WTC11 (cell line): ENCODE data around the gene ROMO1. TPM values are rescaled to one million over a fixed set of nuclear protein-coding genes. Genes with fewer than 3 reads are reported as not detected.

Source experiments
- ATAC-seq: fragments of 200-7000 bp; cut with Tn5 transposase; 2 replicates; pipeline ENCODE4 v1.10.0; 2021; ENCODE audit warnings: mild to moderate bottlenecking, moderate library complexity
- CTCF ChIA-PET: fragments of 300-600 bp; sonication (Branson Sonifier 250); formaldehyde crosslinking; loops from one replicate; lab custom pipeline; 2021; ENCODE audit warnings: antibody characterized with exemption; lab: Charles Lee
- POLR2A ChIA-PET: fragments of 350-600 bp; sonication (Branson Sonifier 250); formaldehyde crosslinking; loops from one replicate; lab custom pipeline; 2021; ENCODE audit warnings: antibody characterized with exemption; lab: Charles Lee
- DNase-seq: peaks from one replicate; pipeline ENCODE4 v3.0.0; 2021; ENCODE audit warnings: low spot score
- H3K27ac Mint-ChIP-seq: 2 replicates; pipeline ENCODE4 v1.8.0; 2021; ENCODE audit warnings: mixed read lengths
- H3K27me3 Mint-ChIP-seq: 2 replicates; pipeline ENCODE4 v1.8.0; 2021; ENCODE audit warnings: low read depth, mild to moderate bottlenecking, moderate library complexity, mixed read lengths
- H3K36me3 Mint-ChIP-seq: 2 replicates; pipeline ENCODE4 v1.8.0; 2021; ENCODE audit warnings: mixed read lengths
- H3K4me1 Mint-ChIP-seq: 2 replicates; pipeline ENCODE4 v1.8.0; 2022; ENCODE audit warnings: mixed read lengths
- H3K4me3 Mint-ChIP-seq: 2 replicates; pipeline ENCODE4 v1.8.0; 2021; ENCODE audit warnings: mild to moderate bottlenecking, moderate library complexity, mixed read lengths
- H3K9me3 Mint-ChIP-seq: 2 replicates; pipeline ENCODE4 v1.8.0; 2021; ENCODE audit warnings: mixed read lengths
- AR ChIP-seq: fragments of 250-450 bp; sonication (Bioruptor Pico); IDR thresholded peaks from 2 replicates; pipeline ENCODE4 v1.9.0; 2021; ENCODE audit warnings: mild to moderate bottlenecking
- E2F5 ChIP-seq: sonication (generic); formaldehyde crosslinking; IDR thresholded peaks from 2 replicates; pipeline ENCODE4 v1.8.1; 2022; ENCODE audit warnings: mild to moderate bottlenecking, moderate library complexity, missing genetic modification reagents
- ETV6 ChIP-seq: sonication (generic); formaldehyde crosslinking; IDR thresholded peaks from 2 replicates; pipeline ENCODE4 v1.8.1; 2022; ENCODE audit warnings: mild to moderate bottlenecking, missing genetic modification reagents
- IRF2 ChIP-seq: sonication (generic); formaldehyde crosslinking; IDR thresholded peaks from 2 replicates; pipeline ENCODE4 v1.8.0; 2022; ENCODE audit warnings: low read depth, missing genetic modification reagents, borderline replicate concordance
- MXD4 ChIP-seq: fragments of 250-450 bp; sonication (Bioruptor Pico); IDR thresholded peaks from 2 replicates; pipeline ENCODE4 v1.8.0; 2021; ENCODE audit warnings: mild to moderate bottlenecking, moderate library complexity, borderline replicate concordance
- NFYB ChIP-seq: sonication (generic); formaldehyde crosslinking; conservative IDR thresholded peaks from 2 replicates; pipeline ENCODE4 v1.8.0; 2022; ENCODE audit warnings: low read depth, missing genetic modification reagents
- OVOL2 ChIP-seq: fragments of 250-450 bp; sonication (Bioruptor Pico); IDR thresholded peaks from 2 replicates; pipeline ENCODE4 v1.9.0; 2021; ENCODE audit warnings: mild to moderate bottlenecking, borderline replicate concordance
- PREB ChIP-seq: sonication (generic); formaldehyde crosslinking; IDR thresholded peaks from 2 replicates; pipeline ENCODE4 v1.8.1; 2022; ENCODE audit warnings: mild to moderate bottlenecking, missing genetic modification reagents, moderate library complexity, borderline replicate concordance
- SMAD3 ChIP-seq: sonication (generic); formaldehyde crosslinking; IDR thresholded peaks from 2 replicates; pipeline ENCODE4 v1.8.0; 2022; ENCODE audit warnings: missing genetic modification reagents, mild to moderate bottlenecking, borderline replicate concordance
- SP1 ChIP-seq: sonication (generic); formaldehyde crosslinking; conservative IDR thresholded peaks from 2 replicates; pipeline ENCODE4 v1.8.1; 2022; ENCODE audit warnings: missing genetic modification reagents
- TEAD1 ChIP-seq: sonication (generic); formaldehyde crosslinking; IDR thresholded peaks from 2 replicates; pipeline ENCODE4 v1.8.0; 2022; ENCODE audit warnings: mild to moderate bottlenecking, missing genetic modification reagents
- TEAD4 ChIP-seq: sonication (generic); formaldehyde crosslinking; IDR thresholded peaks from 2 replicates; pipeline ENCODE4 v1.8.0; 2022; ENCODE audit warnings: mild to moderate bottlenecking, missing genetic modification reagents
- ZBTB43 ChIP-seq: sonication (generic); formaldehyde crosslinking; IDR thresholded peaks from 2 replicates; pipeline ENCODE4 v1.8.1; 2023; ENCODE audit warnings: mild to moderate bottlenecking, missing genetic modification reagents
- ZMAT4 ChIP-seq: fragments of 250-450 bp; sonication (Bioruptor Pico); IDR thresholded peaks from 2 replicates; pipeline ENCODE4 v1.9.0; 2021; ENCODE audit warnings: mild to moderate bottlenecking
- ZNF281 ChIP-seq: sonication (generic); formaldehyde crosslinking; IDR thresholded peaks from 2 replicates; pipeline ENCODE4 v1.8.0; 2023; ENCODE audit warnings: mild to moderate bottlenecking, missing genetic modification reagents
- ZNF512 ChIP-seq: sonication (generic); formaldehyde crosslinking; IDR thresholded peaks from 2 replicates; pipeline ENCODE4 v1.8.1; 2022; ENCODE audit warnings: missing genetic modification reagents, borderline replicate concordance
- total RNA-seq: library from RNA; stranded (reverse); gene quantifications from 3 replicates; pipeline ENCODE4 v1.2.3, GENCODE V29; 2021

The ROMO1 gene
- total RNA-seq, 1 experiment from 2014 or later = 213 TPM

GRCh38 chr20:35697696-35698297 is 1.4 kb upstream of the ROMO1 start:
- peaks cover 16% of the 10 kb centered on the region for H3K36me3 Mint-ChIP-seq
- no peak for DNase-seq
- peak overlapping the region; percentile 93 for H3K4me3 Mint-ChIP-seq
- H3K27me3 Mint-ChIP-seq = no peaks in the 10 kb centered on the region
- POLR2A ChIA-PET = no interaction called here
- CTCF ChIA-PET = no interaction called here
- TF ChIP-seq PREB = no peak
- TF ChIP-seq ZNF281 (CRISPR knock-in tag) = no peak
- TF ChIP-seq OVOL2 (CRISPR knock-in tag) = no peak
- TF ChIP-seq TEAD1 = no peak
- TF ChIP-seq E2F5 (CRISPR knock-in tag) = no peak
- TF ChIP-seq ZBTB43 (CRISPR knock-in tag) = no peak
- TF ChIP-seq TEAD4 (CRISPR knock-in tag) = no peak
- no peak for TF ChIP-seq AR (CRISPR knock-in tag)
- no peak for TF ChIP-seq ETV6 (CRISPR knock-in tag)
- no peak for TF ChIP-seq ZNF512 (CRISPR knock-in tag)
- TF ChIP-seq ZMAT4 (CRISPR knock-in tag) = no peak
- TF ChIP-seq IRF2 = no peak
- no peak for TF ChIP-seq SP1
- no peak for TF ChIP-seq MXD4 (CRISPR knock-in tag)
- no peak for TF ChIP-seq NFYB (CRISPR knock-in tag)
- TF ChIP-seq SMAD3 = no peak
- TF ChIP-seq, all 79 proteins: peak for 0
- no peak overlapping the region for H3K27ac Mint-ChIP-seq
- no peak for ATAC-seq
- no peaks in the 10 kb centered on the region for H3K9me3 Mint-ChIP-seq
- peaks cover 19% of the 10 kb centered on the region for H3K4me1 Mint-ChIP-seq
